ENCODE results near the gene RBPJ.

DNA sequence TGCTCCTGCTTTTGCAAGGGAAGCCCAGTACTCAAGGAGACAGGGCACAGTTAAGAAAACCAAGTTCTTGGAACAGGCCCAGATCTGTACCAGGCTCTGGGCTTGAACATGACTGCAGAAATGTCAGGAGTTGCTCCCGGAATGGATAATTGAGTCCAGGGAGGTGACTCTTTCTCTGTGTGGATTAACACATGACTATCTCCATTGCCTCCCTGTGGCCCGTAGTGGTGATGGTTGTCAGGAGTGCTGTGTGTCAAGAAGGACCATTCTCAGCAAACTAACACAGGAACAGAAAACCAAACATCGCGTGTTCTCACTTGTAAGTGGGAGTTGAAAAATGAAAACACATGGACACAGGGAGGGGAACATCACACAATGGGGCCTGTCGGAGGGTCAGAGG lies 129.6 kb downstream of the RBPJ start:
- TF ChIP-seq CTCF (IDR thresholded peaks at IDR 0.05; ENCODE audit: insufficient read depth, low read length, poor library complexity, severe bottlenecking), result no peak
- TF ChIP-seq EZH2phosphoT487 (conservative IDR thresholded peaks at IDR 0.05; ENCODE audit: low read length), result no peak
